ENCODE data around the gene TLE4.

The TLE4 gene

GRCh38 chr9:79670269-79670961 lies 98.7 kb downstream of the TLE4 start:
- H3K9me3 ChIP-seq (ENCODE audit: control extremely low read depth in 1 of 5, control insufficient read depth in 4 of 5, insufficient read depth in 2 of 5, low read depth in 1 of 5, low read length in 4 of 5) = no peaks in the 10 kb centered on the region
- H3K4me3 ChIP-seq (ENCODE audit: control insufficient read depth in 1 of 7, extremely low read depth in 1 of 7, insufficient read depth in 4 of 7, low read depth in 2 of 7, low read length in 6 of 7) = no peak overlapping the region
- ChIA-PET CTCF (interaction anchor here (0.6 kb wide), 1 partner anchor 54 kb away, joined by 3 read pairs; no protein-coding TSS in a partner anchor), POLR2A (no interaction called here)
- 100% methylated on average over 3 of the region's 3 CpGs for WGBS (ENCODE audit: insufficient coverage)
- no peak overlapping the region for H3K27ac ChIP-seq (ENCODE audit: insufficient read depth in 1 of 2, low read depth in 1 of 2, low read length in 2 of 2, poor library complexity in 1 of 2, severe bottlenecking in 2 of 2)
- DNase-seq = no peak
- peaks cover 3 to 24% (median 10%) of the 10 kb centered on the region in 4 experiments for H3K4me1 ChIP-seq (ENCODE audit: control extremely low read depth in 1 of 4, control insufficient read depth in 4 of 4, insufficient read depth in 4 of 4, low read length in 3 of 4)
- no peaks in the 10 kb centered on the region for H3K27me3 ChIP-seq (replicated peaks in 2 of 5; ENCODE audit: control insufficient read depth in 4 of 5, insufficient read depth in 5 of 5, low read length in 4 of 5)
- peaks cover 0 to 9% (median 6%) of the 10 kb centered on the region in 4 experiments for H3K36me3 ChIP-seq (ENCODE audit: control insufficient read depth in 4 of 4, insufficient read depth in 4 of 4, low read length in 3 of 4)

GRCh38 chr9:79671558-79671957 lies 99.8 kb downstream of the TLE4 start:
- POLR2A ChIA-PET = no interaction called here
- CTCF ChIA-PET = no interaction called here
- H3K9me3 ChIP-seq (ENCODE audit: control extremely low read depth in 1 of 5, control insufficient read depth in 4 of 5, insufficient read depth in 2 of 5, low read depth in 1 of 5, low read length in 4 of 5) = no peaks in the 10 kb centered on the region
- peaks cover 0 to 9% (median 6%) of the 10 kb centered on the region in 4 experiments for H3K36me3 ChIP-seq (ENCODE audit: control insufficient read depth in 4 of 4, insufficient read depth in 4 of 4, low read length in 3 of 4)
- no peak for DNase-seq
- no peaks in the 10 kb centered on the region for H3K27me3 ChIP-seq (replicated peaks in 2 of 5; ENCODE audit: control insufficient read depth in 4 of 5, insufficient read depth in 5 of 5, low read length in 4 of 5)
- H3K27ac ChIP-seq (ENCODE audit: insufficient read depth in 1 of 2, low read depth in 1 of 2, low read length in 2 of 2, poor library complexity in 1 of 2, severe bottlenecking in 2 of 2) = no peak overlapping the region
- H3K4me1 ChIP-seq (ENCODE audit: control extremely low read depth in 1 of 4, control insufficient read depth in 4 of 4, insufficient read depth in 4 of 4, low read length in 3 of 4) = peaks cover 3 to 24% (median 10%) of the 10 kb centered on the region in 4 experiments
- H3K4me3 ChIP-seq (ENCODE audit: control insufficient read depth in 1 of 7, extremely low read depth in 1 of 7, insufficient read depth in 4 of 7, low read depth in 2 of 7, low read length in 6 of 7) = no peak overlapping the region
- 100% methylated on average over 1 of the region's 2 CpGs for WGBS (ENCODE audit: insufficient coverage)

- Histone ChIP-seq H3K4me3 (ENCODE audit: control insufficient read depth in 1 of 7, extremely low read depth in 1 of 7, insufficient read depth in 4 of 7, low read depth in 2 of 7, low read length in 6 of 7) (no peak overlapping the region), H3K27ac (ENCODE audit: insufficient read depth in 1 of 2, low read depth in 1 of 2, low read length in 2 of 2, poor library complexity in 1 of 2, severe bottlenecking in 2 of 2) (no peak overlapping the region), H3K27me3 (replicated peaks in 2 of 5; ENCODE audit: control insufficient read depth in 4 of 5, insufficient read depth in 5 of 5, low read length in 4 of 5) (no peaks in the 10 kb centered on the region), H3K4me1 (ENCODE audit: control extremely low read depth in 1 of 4, control insufficient read depth in 4 of 4, insufficient read depth in 4 of 4, low read length in 3 of 4) (peaks cover 3 to 24% (median 10%) of the 10 kb centered on the region in 4 experiments), H3K36me3 (ENCODE audit: control insufficient read depth in 4 of 4, insufficient read depth in 4 of 4, low read length in 3 of 4) (peaks cover 0 to 8% (median 4%) of the 10 kb centered on the region in 4 experiments), H3K9me3 (ENCODE audit: control extremely low read depth in 1 of 5, control insufficient read depth in 4 of 5, insufficient read depth in 2 of 5, low read depth in 1 of 5, low read length in 4 of 5) (no peaks in the 10 kb centered on the region)
- WGBS (ENCODE audit: insufficient coverage) = 100% methylated on average over 2 of the region's 3 CpGs
- ChIA-PET CTCF (no interaction called here), POLR2A (no interaction called here)
- DNase-seq = peak in 2 of 3 donors; percentile 23 to 24
Measured at GRCh38 chr9:79672236-79672635, 100.5 kb downstream of the TLE4 start.

- DNase-seq = no peak
- H3K36me3 ChIP-seq (ENCODE audit: control insufficient read depth in 4 of 4, insufficient read depth in 4 of 4, low read length in 3 of 4) = peaks cover 0 to 8% (median 6%) of the 10 kb centered on the region in 4 experiments
- 55% methylated on average over 3 of the region's 4 CpGs for WGBS (ENCODE audit: insufficient coverage)
- CTCF ChIA-PET = no interaction called here
- H3K27ac ChIP-seq (ENCODE audit: insufficient read depth in 1 of 2, low read depth in 1 of 2, low read length in 2 of 2, poor library complexity in 1 of 2, severe bottlenecking in 2 of 2) = no peak overlapping the region
- H3K27me3 ChIP-seq (replicated peaks in 2 of 5; ENCODE audit: control insufficient read depth in 4 of 5, insufficient read depth in 5 of 5, low read length in 4 of 5) = no peaks in the 10 kb centered on the region
- no peak overlapping the region for H3K4me3 ChIP-seq (ENCODE audit: control insufficient read depth in 1 of 7, extremely low read depth in 1 of 7, insufficient read depth in 4 of 7, low read depth in 2 of 7, low read length in 6 of 7)
- peaks cover 3 to 24% (median 10%) of the 10 kb centered on the region in 4 experiments for H3K4me1 ChIP-seq (ENCODE audit: control extremely low read depth in 1 of 4, control insufficient read depth in 4 of 4, insufficient read depth in 4 of 4, low read length in 3 of 4)
- no peaks in the 10 kb centered on the region for H3K9me3 ChIP-seq (ENCODE audit: control extremely low read depth in 1 of 5, control insufficient read depth in 4 of 5, insufficient read depth in 2 of 5, low read depth in 1 of 5, low read length in 4 of 5)
- POLR2A ChIA-PET = no interaction called here
Measured at GRCh38 chr9:79672891-79673290, 101.1 kb downstream of the TLE4 start.

GRCh38 chr9:79673614-79674013 lies 101.8 kb downstream of the TLE4 start:
- 16% methylated on average over 3 of the region's 3 CpGs for WGBS (ENCODE audit: insufficient coverage)
- Histone ChIP-seq H3K4me1 (ENCODE audit: control extremely low read depth in 1 of 4, control insufficient read depth in 4 of 4, insufficient read depth in 4 of 4, low read length in 3 of 4) (peaks cover 3 to 24% (median 10%) of the 10 kb centered on the region in 4 experiments), H3K27me3 (replicated peaks in 2 of 5; ENCODE audit: control insufficient read depth in 4 of 5, insufficient read depth in 5 of 5, low read length in 4 of 5) (no peaks in the 10 kb centered on the region), H3K4me3 (ENCODE audit: control insufficient read depth in 1 of 7, extremely low read depth in 1 of 7, insufficient read depth in 4 of 7, low read depth in 2 of 7, low read length in 6 of 7) (peak overlapping the region in 1 of 7 experiments; percentile 11), H3K27ac (ENCODE audit: insufficient read depth in 1 of 2, low read depth in 1 of 2, low read length in 2 of 2, poor library complexity in 1 of 2, severe bottlenecking in 2 of 2) (no peak overlapping the region), H3K9me3 (ENCODE audit: control extremely low read depth in 1 of 5, control insufficient read depth in 4 of 5, insufficient read depth in 2 of 5, low read depth in 1 of 5, low read length in 4 of 5) (no peaks in the 10 kb centered on the region), H3K36me3 (ENCODE audit: control insufficient read depth in 4 of 4, insufficient read depth in 4 of 4, low read length in 3 of 4) (peaks cover under 1 to 8% (median 6%) of the 10 kb centered on the region in 4 experiments)
- CTCF ChIA-PET = no interaction called here
- POLR2A ChIA-PET = no interaction called here
- peak in 2 of 3 donors; percentile 46 to 57 for DNase-seq

GRCh38 chr9:79674052-79674777 lies 102.5 kb downstream of the TLE4 start:
- POLR2A ChIA-PET = no interaction called here
- WGBS (ENCODE audit: insufficient coverage) = 74% methylated on average over 3 of the region's 7 CpGs
- CTCF ChIA-PET = interaction anchor here (0.9 kb wide), 1 partner anchor 11 kb away, joined by 3 read pairs; no protein-coding TSS in a partner anchor
- Histone ChIP-seq H3K27ac (ENCODE audit: insufficient read depth in 1 of 2, low read depth in 1 of 2, low read length in 2 of 2, poor library complexity in 1 of 2, severe bottlenecking in 2 of 2) (no peak overlapping the region), H3K27me3 (replicated peaks in 2 of 5; ENCODE audit: control insufficient read depth in 4 of 5, insufficient read depth in 5 of 5, low read length in 4 of 5) (no peaks in the 10 kb centered on the region), H3K9me3 (ENCODE audit: control extremely low read depth in 1 of 5, control insufficient read depth in 4 of 5, insufficient read depth in 2 of 5, low read depth in 1 of 5, low read length in 4 of 5) (no peaks in the 10 kb centered on the region), H3K36me3 (ENCODE audit: control insufficient read depth in 4 of 4, insufficient read depth in 4 of 4, low read length in 3 of 4) (peaks cover 2 to 8% (median 6%) of the 10 kb centered on the region in 4 experiments), H3K4me3 (ENCODE audit: control insufficient read depth in 1 of 7, extremely low read depth in 1 of 7, insufficient read depth in 4 of 7, low read depth in 2 of 7, low read length in 6 of 7) (no peak overlapping the region), H3K4me1 (ENCODE audit: control extremely low read depth in 1 of 4, control insufficient read depth in 4 of 4, insufficient read depth in 4 of 4, low read length in 3 of 4) (peaks cover 3 to 24% (median 10%) of the 10 kb centered on the region in 4 experiments)
- DNase-seq = peak in 2 of 3 donors; percentile 4 to 17

GRCh38 chr9:79681576-79681975 lies 109.8 kb downstream of the TLE4 start:
- no peak overlapping the region for H3K4me3 ChIP-seq (ENCODE audit: control insufficient read depth in 1 of 7, extremely low read depth in 1 of 7, insufficient read depth in 4 of 7, low read depth in 2 of 7, low read length in 6 of 7)
- no peaks in the 10 kb centered on the region for H3K9me3 ChIP-seq (ENCODE audit: control extremely low read depth in 1 of 5, control insufficient read depth in 4 of 5, insufficient read depth in 2 of 5, low read depth in 1 of 5, low read length in 4 of 5)
- H3K27ac ChIP-seq (ENCODE audit: insufficient read depth in 1 of 2, low read depth in 1 of 2, low read length in 2 of 2, poor library complexity in 1 of 2, severe bottlenecking in 2 of 2) = no peak overlapping the region
- H3K27me3 ChIP-seq (replicated peaks in 2 of 5; ENCODE audit: control insufficient read depth in 4 of 5, insufficient read depth in 5 of 5, low read length in 4 of 5) = no peaks in the 10 kb centered on the region
- CTCF ChIA-PET = no interaction called here
- DNase-seq = no peak
- peaks cover 0 to 6% (median 2%) of the 10 kb centered on the region in 4 experiments for H3K36me3 ChIP-seq (ENCODE audit: control insufficient read depth in 4 of 4, insufficient read depth in 4 of 4, low read length in 3 of 4)
- peaks cover 0 to 6% (median 2%) of the 10 kb centered on the region in 4 experiments for H3K4me1 ChIP-seq (ENCODE audit: control extremely low read depth in 1 of 4, control insufficient read depth in 4 of 4, insufficient read depth in 4 of 4, low read length in 3 of 4)
- POLR2A ChIA-PET = no interaction called here
